ENCODE data around the gene GFRAL.

The GFRAL gene

DNA sequence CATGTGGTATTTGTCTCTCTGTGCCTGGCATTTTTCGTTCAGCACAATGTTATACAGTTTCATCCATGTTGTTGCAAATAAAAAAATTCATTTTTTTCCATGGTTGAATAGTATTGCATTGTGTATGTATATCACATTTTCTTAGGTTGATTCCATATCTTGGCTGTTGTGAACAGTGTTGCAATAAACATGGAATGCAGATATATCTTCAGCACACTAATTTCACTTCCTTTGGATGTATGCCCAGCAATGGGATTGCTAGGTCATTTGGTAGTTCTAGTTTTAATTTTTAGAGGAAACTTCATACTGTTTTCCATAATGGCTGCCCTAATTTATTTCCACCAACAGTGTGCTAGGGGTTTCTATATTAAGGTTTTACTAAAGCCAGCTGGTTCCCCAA, 52.6 kb downstream of the GFRAL start:
- H3K27ac ChIP-seq (ENCODE audit: insufficient read depth in 1 of 2, low read depth in 1 of 2, low read length in 2 of 2, poor library complexity in 1 of 2, severe bottlenecking in 2 of 2): no peak overlapping the region
- no peaks in the 10 kb centered on the region for H3K9me3 ChIP-seq (ENCODE audit: control extremely low read depth in 1 of 5, control insufficient read depth in 4 of 5, insufficient read depth in 2 of 5, low read depth in 1 of 5, low read length in 4 of 5)
- no peaks in the 10 kb centered on the region for H3K36me3 ChIP-seq (ENCODE audit: control insufficient read depth in 4 of 4, insufficient read depth in 4 of 4, low read length in 3 of 4)
- CTCF ChIA-PET: no interaction called here
- POLR2A ChIA-PET: interaction anchor here (0.7 kb wide), 1 partner anchor 34 kb away, joined by 3 read pairs; no protein-coding TSS in a partner anchor
- no CpG with 5 or more reads among the region's 1 CpG for WGBS (ENCODE audit: insufficient coverage)
- no peak for DNase-seq
- H3K4me1 ChIP-seq (ENCODE audit: control extremely low read depth in 1 of 4, control insufficient read depth in 4 of 4, insufficient read depth in 4 of 4, low read length in 3 of 4): no peaks in the 10 kb centered on the region
- no peaks in the 10 kb centered on the region for H3K27me3 ChIP-seq (replicated peaks in 2 of 5; ENCODE audit: control insufficient read depth in 4 of 5, insufficient read depth in 5 of 5, low read length in 4 of 5)
- H3K4me3 ChIP-seq (ENCODE audit: control insufficient read depth in 1 of 7, extremely low read depth in 1 of 7, insufficient read depth in 4 of 7, low read depth in 2 of 7, low read length in 6 of 7): no peak overlapping the region

GRCh38 chr6:55388211-55388610, 60.9 kb downstream of the GFRAL start:
- Histone ChIP-seq H3K27me3 (replicated peaks in 2 of 5; ENCODE audit: control insufficient read depth in 4 of 5, insufficient read depth in 5 of 5, low read length in 4 of 5) (no peaks in the 10 kb centered on the region), H3K9me3 (ENCODE audit: control extremely low read depth in 1 of 5, control insufficient read depth in 4 of 5, insufficient read depth in 2 of 5, low read depth in 1 of 5, low read length in 4 of 5) (no peaks in the 10 kb centered on the region), H3K4me3 (ENCODE audit: control insufficient read depth in 1 of 7, extremely low read depth in 1 of 7, insufficient read depth in 4 of 7, low read depth in 2 of 7, low read length in 6 of 7) (no peak overlapping the region), H3K27ac (ENCODE audit: insufficient read depth in 1 of 2, low read depth in 1 of 2, low read length in 2 of 2, poor library complexity in 1 of 2, severe bottlenecking in 2 of 2) (no peak overlapping the region), H3K36me3 (ENCODE audit: control insufficient read depth in 4 of 4, insufficient read depth in 4 of 4, low read length in 3 of 4) (no peaks in the 10 kb centered on the region), H3K4me1 (ENCODE audit: control extremely low read depth in 1 of 4, control insufficient read depth in 4 of 4, insufficient read depth in 4 of 4, low read length in 3 of 4) (no peaks in the 10 kb centered on the region)
- no peak for DNase-seq
- POLR2A ChIA-PET: no interaction called here
- CTCF ChIA-PET: no interaction called here
- WGBS (ENCODE audit: insufficient coverage): 92% methylated on average over 1 of the region's 3 CpGs

GRCh38 chr6:55395871-55396270, 68.6 kb downstream of the GFRAL start:
- WGBS (ENCODE audit: insufficient coverage): no CpG with 5 or more reads among the region's 3 CpGs
- no peak overlapping the region for H3K27ac ChIP-seq (ENCODE audit: insufficient read depth in 1 of 2, low read depth in 1 of 2, low read length in 2 of 2, poor library complexity in 1 of 2, severe bottlenecking in 2 of 2)
- POLR2A ChIA-PET: no interaction called here
- H3K27me3 ChIP-seq (replicated peaks in 2 of 5; ENCODE audit: control insufficient read depth in 4 of 5, insufficient read depth in 5 of 5, low read length in 4 of 5): no peaks in the 10 kb centered on the region
- CTCF ChIA-PET: no interaction called here
- H3K36me3 ChIP-seq (ENCODE audit: control insufficient read depth in 4 of 4, insufficient read depth in 4 of 4, low read length in 3 of 4): no peaks in the 10 kb centered on the region
- no peaks in the 10 kb centered on the region for H3K9me3 ChIP-seq (ENCODE audit: control extremely low read depth in 1 of 5, control insufficient read depth in 4 of 5, insufficient read depth in 2 of 5, low read depth in 1 of 5, low read length in 4 of 5)
- no peak for DNase-seq
- H3K4me3 ChIP-seq (ENCODE audit: control insufficient read depth in 1 of 7, extremely low read depth in 1 of 7, insufficient read depth in 4 of 7, low read depth in 2 of 7, low read length in 6 of 7): no peak overlapping the region
- H3K4me1 ChIP-seq (ENCODE audit: control extremely low read depth in 1 of 4, control insufficient read depth in 4 of 4, insufficient read depth in 4 of 4, low read length in 3 of 4): no peaks in the 10 kb centered on the region

- ChIA-PET POLR2A (no interaction called here), CTCF (no interaction called here)
- H3K27me3 ChIP-seq (replicated peaks in 2 of 5; ENCODE audit: control insufficient read depth in 4 of 5, insufficient read depth in 5 of 5, low read length in 4 of 5): no peaks in the 10 kb centered on the region
- H3K9me3 ChIP-seq (ENCODE audit: control extremely low read depth in 1 of 5, control insufficient read depth in 4 of 5, insufficient read depth in 2 of 5, low read depth in 1 of 5, low read length in 4 of 5): no peaks in the 10 kb centered on the region
- DNase-seq: no peak
- no peaks in the 10 kb centered on the region for H3K4me1 ChIP-seq (ENCODE audit: control extremely low read depth in 1 of 4, control insufficient read depth in 4 of 4, insufficient read depth in 4 of 4, low read length in 3 of 4)
- H3K4me3 ChIP-seq (ENCODE audit: control insufficient read depth in 1 of 7, extremely low read depth in 1 of 7, insufficient read depth in 4 of 7, low read depth in 2 of 7, low read length in 6 of 7): no peak overlapping the region
- H3K36me3 ChIP-seq (ENCODE audit: control insufficient read depth in 4 of 4, insufficient read depth in 4 of 4, low read length in 3 of 4): no peaks in the 10 kb centered on the region
- 78% methylated on average over 1 of the region's 3 CpGs for WGBS (ENCODE audit: insufficient coverage)
- H3K27ac ChIP-seq (ENCODE audit: insufficient read depth in 1 of 2, low read depth in 1 of 2, low read length in 2 of 2, poor library complexity in 1 of 2, severe bottlenecking in 2 of 2): no peak overlapping the region
Measured at GRCh38 chr6:55397986-55398385, 70.7 kb downstream of the GFRAL start.

DNA sequence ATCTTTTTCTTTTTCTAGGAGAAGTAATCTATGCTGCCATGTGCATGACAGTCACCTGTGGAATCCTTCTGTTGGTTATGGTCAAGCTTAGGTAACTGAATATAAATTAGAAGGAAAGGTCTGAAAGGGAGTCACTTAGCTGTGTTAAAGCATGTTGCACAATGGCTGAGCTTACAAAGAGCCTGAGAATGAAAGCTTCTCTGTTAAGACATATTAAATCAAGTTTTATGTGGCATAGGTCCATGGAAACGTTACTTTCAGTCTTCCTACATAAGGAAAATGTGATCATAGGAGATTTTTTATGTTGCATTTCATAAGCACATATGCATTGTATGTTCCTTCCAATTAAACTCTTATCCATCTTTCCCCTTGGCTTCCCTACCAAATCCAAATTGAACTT, 72.1 kb downstream of the GFRAL start:
- Histone ChIP-seq H3K4me3 (ENCODE audit: control insufficient read depth in 1 of 7, extremely low read depth in 1 of 7, insufficient read depth in 4 of 7, low read depth in 2 of 7, low read length in 6 of 7) (no peak overlapping the region), H3K27ac (ENCODE audit: insufficient read depth in 1 of 2, low read depth in 1 of 2, low read length in 2 of 2, poor library complexity in 1 of 2, severe bottlenecking in 2 of 2) (no peak overlapping the region), H3K4me1 (ENCODE audit: control extremely low read depth in 1 of 4, control insufficient read depth in 4 of 4, insufficient read depth in 4 of 4, low read length in 3 of 4) (no peaks in the 10 kb centered on the region), H3K9me3 (ENCODE audit: control extremely low read depth in 1 of 5, control insufficient read depth in 4 of 5, insufficient read depth in 2 of 5, low read depth in 1 of 5, low read length in 4 of 5) (no peaks in the 10 kb centered on the region), H3K36me3 (ENCODE audit: control insufficient read depth in 4 of 4, insufficient read depth in 4 of 4, low read length in 3 of 4) (no peaks in the 10 kb centered on the region), H3K27me3 (replicated peaks in 2 of 5; ENCODE audit: control insufficient read depth in 4 of 5, insufficient read depth in 5 of 5, low read length in 4 of 5) (no peaks in the 10 kb centered on the region)
- ChIA-PET POLR2A (no interaction called here), CTCF (no interaction called here)
- no peak for DNase-seq
- WGBS (ENCODE audit: insufficient coverage): no CpG with 5 or more reads among the region's 1 CpG

DNA sequence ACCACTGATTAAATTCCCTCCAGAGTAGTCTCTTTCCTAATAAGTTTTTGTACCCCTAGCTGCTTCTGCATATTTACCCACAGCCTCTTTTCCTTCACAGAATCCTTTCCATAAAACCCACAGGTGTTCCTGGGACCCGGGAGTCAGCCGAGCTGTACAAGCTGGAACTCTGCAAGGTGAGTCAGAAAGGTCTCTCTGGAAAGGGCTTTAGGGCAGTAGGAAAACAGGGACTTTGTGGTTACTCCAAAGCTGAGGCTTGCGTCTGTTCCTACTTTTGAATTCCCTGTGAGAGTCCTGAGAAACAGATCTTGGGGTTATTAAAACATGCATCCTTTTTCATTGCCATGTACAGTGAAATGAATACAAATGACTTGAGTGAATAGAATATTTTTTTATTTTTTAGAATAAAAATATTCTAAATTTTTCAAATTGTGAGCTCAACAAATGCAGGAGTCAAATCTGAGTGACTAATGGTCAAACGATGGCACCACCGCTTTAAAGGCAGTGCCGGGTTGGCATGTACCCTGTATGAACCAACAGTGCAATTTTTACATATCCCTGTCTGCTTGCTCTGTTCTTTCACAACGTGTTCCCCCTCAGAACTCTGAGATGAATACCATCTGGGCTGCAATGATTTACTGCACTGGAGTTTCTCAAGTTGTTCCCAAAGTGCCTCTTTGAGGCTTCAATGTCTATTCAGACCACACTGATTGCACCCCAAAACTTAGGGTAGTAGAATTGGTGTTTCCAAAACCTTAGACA, 78.4 kb downstream of the GFRAL start:
- no peak overlapping the region for H3K4me3 ChIP-seq (ENCODE audit: control insufficient read depth in 1 of 7, extremely low read depth in 1 of 7, insufficient read depth in 4 of 7, low read depth in 2 of 7, low read length in 6 of 7)
- 91% methylated on average over 7 of the region's 7 CpGs for WGBS (ENCODE audit: insufficient coverage)
- ChIA-PET CTCF (no interaction called here), POLR2A (no interaction called here)
- H3K27me3 ChIP-seq (replicated peaks in 2 of 5; ENCODE audit: control insufficient read depth in 4 of 5, insufficient read depth in 5 of 5, low read length in 4 of 5): no peaks in the 10 kb centered on the region
- H3K9me3 ChIP-seq (ENCODE audit: control extremely low read depth in 1 of 5, control insufficient read depth in 4 of 5, insufficient read depth in 2 of 5, low read depth in 1 of 5, low read length in 4 of 5): no peaks in the 10 kb centered on the region
- H3K36me3 ChIP-seq (ENCODE audit: control insufficient read depth in 4 of 4, insufficient read depth in 4 of 4, low read length in 3 of 4): no peaks in the 10 kb centered on the region
- DNase-seq: no peak
- H3K27ac ChIP-seq (ENCODE audit: insufficient read depth in 1 of 2, low read depth in 1 of 2, low read length in 2 of 2, poor library complexity in 1 of 2, severe bottlenecking in 2 of 2): no peak overlapping the region
- H3K4me1 ChIP-seq (ENCODE audit: control extremely low read depth in 1 of 4, control insufficient read depth in 4 of 4, insufficient read depth in 4 of 4, low read length in 3 of 4): no peaks in the 10 kb centered on the region

GRCh38 chr6:55410674-55411073, 83.4 kb downstream of the GFRAL start:
- POLR2A ChIA-PET: no interaction called here
- no peak overlapping the region for H3K27ac ChIP-seq (ENCODE audit: insufficient read depth in 1 of 2, low read depth in 1 of 2, low read length in 2 of 2, poor library complexity in 1 of 2, severe bottlenecking in 2 of 2)
- no peak overlapping the region for H3K4me3 ChIP-seq (ENCODE audit: control insufficient read depth in 1 of 7, extremely low read depth in 1 of 7, insufficient read depth in 4 of 7, low read depth in 2 of 7, low read length in 6 of 7)
- CTCF ChIA-PET: interaction anchor here (0.6 kb wide), 1 partner anchor 45 kb away, joined by 3 read pairs; no protein-coding TSS in a partner anchor
- no peaks in the 10 kb centered on the region for H3K4me1 ChIP-seq (ENCODE audit: control extremely low read depth in 1 of 4, control insufficient read depth in 4 of 4, insufficient read depth in 4 of 4, low read length in 3 of 4)
- no peaks in the 10 kb centered on the region for H3K36me3 ChIP-seq (ENCODE audit: control insufficient read depth in 4 of 4, insufficient read depth in 4 of 4, low read length in 3 of 4)
- DNase-seq: no peak
- no peaks in the 10 kb centered on the region for H3K27me3 ChIP-seq (replicated peaks in 2 of 5; ENCODE audit: control insufficient read depth in 4 of 5, insufficient read depth in 5 of 5, low read length in 4 of 5)
- H3K9me3 ChIP-seq (ENCODE audit: control extremely low read depth in 1 of 5, control insufficient read depth in 4 of 5, insufficient read depth in 2 of 5, low read depth in 1 of 5, low read length in 4 of 5): no peaks in the 10 kb centered on the region

Data from common myeloid progenitor, CD34-positive (primary cell).